Dermis blood vessel endothelial cell (primary cell): ENCODE measurements around the gene PPA1. TPM values are rescaled to one million over a fixed set of nuclear protein-coding genes. Genes with fewer than 3 reads are reported as not detected.
"Not testable (repeated sequence)": the region's sequence is repeated elsewhere in the genome, so short reads cannot be mapped to it uniquely, and the experiment has no call there.

ENCODE experiments used
- DNase-seq: peaks from one replicate; pipeline ENCODE4 v3.0.0; 2010
- total RNA-seq: library from RNA; depleted of rRNA; stranded (reverse); fragments of >200 nt; gene quantifications from 2 replicates; pipeline ENCODE4 v1.2.3, GENCODE V29; 2014

The PPA1 gene
- total RNA-seq, 1 donor from 2014 or later, result 171 TPM

DNA sequence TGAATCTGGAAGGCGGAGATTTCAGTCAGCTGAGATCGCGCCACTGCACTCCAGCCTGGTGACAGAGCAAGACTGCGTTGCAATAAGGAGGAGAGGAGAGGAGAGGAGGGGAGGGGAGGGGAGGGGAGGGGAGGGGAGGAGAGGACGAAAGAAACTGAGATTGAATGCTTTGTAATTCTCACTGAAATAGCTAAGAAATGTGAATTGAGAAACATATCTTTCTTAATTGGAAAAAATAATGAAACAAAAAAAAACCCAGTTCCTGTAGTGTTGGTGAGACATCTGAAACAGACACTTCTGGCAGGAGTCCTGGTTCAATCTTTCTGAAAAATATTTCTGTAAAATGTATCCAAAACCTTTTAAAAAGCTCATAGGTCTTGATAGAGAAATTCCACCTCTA, 26.5 kb downstream of the PPA1 start:
- DNase-seq, result no peak

DNA sequence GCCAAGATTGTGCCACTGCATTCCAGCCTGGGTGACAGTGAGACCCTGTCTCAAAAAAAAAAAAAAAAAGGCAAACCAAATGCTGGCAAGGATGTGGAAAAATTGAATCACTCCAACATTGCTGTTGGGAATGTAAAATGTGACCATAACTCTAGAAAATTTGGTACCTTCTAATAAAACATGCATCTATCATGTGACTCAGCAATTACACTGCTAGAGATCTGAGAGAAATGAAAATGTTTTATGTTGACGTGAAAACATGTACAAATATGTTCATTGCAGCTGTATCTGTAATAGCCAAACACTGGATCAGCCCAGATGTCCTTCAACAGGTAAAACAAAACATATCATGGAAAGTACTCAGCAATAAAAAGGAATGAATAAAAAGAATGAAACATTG, 32.1 kb downstream of the PPA1 start:
- no peak for DNase-seq

GRCh38 chr10:70198696-70199466, 34.3 kb downstream of the PPA1 start:
- no peak for DNase-seq

DNA sequence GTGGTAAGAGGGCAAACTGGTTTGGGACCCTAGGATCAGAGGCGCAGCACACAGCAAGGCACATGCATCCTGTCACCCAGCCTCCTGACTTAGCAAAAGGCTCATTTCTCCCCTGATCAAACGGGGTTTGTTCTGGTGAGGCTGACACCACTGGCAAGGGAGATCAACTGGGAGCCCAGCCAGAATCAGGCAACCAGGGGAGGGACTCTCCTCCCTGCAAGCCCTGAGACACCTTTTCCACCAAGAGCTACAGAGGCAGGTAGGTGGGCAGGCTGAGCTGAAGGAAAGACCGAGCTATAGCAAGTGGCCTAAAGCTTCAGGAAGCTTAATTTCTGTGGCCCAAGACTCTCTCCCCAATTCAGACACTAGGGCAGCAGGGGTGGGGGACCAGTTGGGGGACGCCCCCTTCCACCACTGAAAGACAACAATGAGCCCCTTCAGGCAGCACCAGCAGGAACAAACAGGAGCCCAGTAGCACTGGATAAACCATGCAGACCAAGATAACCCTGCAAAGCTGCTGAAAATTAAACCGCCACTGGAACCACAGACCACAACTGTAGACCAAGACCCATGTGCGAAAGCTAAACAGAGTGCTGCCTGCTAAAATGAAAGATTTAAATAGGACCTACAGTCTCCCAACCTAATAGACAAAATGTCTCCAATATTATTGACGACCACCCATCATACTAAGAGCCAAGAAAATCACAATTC, 35.8 kb downstream of the PPA1 start:
- DNase-seq, result no peak

DNA sequence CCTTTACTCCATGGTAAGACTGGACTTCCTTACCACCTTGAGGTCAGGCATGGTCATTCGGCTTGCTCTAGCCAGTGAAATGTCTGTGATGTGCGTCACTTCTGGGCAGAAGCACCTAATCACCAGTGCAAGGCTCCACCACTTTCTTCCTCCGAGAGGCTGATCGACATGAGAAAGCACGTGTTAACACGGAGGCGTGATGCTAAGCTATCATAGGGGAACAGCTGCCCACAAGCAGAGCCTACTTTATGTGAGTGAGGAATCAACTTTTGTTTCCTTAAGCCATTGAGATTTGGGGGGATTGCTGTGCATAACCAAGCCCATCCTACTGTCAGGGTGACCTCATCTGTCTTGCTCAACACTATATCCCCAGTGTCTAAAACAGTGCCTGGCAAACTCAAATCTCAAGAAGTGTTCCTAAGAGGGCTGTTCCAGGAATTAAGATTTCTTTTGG, 39.8 kb downstream of the PPA1 start:
- no peak for DNase-seq

GRCh38 chr10:70192326-70192968, 40.8 kb downstream of the PPA1 start:
- no peak for DNase-seq

DNA sequence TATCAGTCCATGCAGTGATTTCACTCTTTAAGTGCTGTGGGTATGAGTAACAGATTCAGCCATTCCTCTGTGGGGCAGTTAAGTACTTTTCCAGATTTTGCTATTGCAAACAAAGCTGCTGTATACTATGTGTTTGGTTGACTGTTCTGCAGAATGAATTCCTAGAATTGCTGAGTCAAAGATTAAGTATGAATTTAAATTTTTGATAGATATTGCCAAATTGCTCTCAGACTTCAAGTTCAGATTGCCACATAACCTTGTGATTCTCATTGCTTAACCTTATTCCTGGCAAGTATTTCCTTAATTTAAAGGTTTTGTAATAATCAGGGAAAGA, 41.3 kb downstream of the PPA1 start:
- DNase-seq, result no peak

- DNase-seq, result no peak
These were observed 41.9 kb downstream of the PPA1 start for GRCh38 chr10:70191161-70191971.

DNA sequence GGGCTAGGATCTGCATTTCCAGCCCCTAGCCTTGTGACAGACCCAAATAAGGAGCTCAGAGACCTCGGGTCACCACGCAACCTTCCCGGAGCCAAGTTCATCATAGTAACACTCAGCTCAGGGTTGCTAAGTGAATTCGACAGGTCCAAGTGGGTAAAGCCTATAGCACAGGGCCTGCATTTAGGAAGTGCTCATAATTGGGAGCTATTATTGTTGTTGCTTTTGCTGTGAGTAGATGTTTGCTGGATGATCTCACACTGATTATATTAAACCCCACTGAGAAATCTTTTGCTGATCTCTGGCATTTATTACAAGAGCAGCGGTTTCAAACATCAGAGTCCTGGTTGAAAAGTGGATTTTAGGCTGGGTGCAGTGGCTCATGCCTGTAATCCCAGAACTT, 42.6 kb downstream of the PPA1 start:
- no peak for DNase-seq

- DNase-seq, result no peak
These were observed 43.1 kb downstream of the PPA1 start for GRCh38 chr10:70190102-70190501.

DNA sequence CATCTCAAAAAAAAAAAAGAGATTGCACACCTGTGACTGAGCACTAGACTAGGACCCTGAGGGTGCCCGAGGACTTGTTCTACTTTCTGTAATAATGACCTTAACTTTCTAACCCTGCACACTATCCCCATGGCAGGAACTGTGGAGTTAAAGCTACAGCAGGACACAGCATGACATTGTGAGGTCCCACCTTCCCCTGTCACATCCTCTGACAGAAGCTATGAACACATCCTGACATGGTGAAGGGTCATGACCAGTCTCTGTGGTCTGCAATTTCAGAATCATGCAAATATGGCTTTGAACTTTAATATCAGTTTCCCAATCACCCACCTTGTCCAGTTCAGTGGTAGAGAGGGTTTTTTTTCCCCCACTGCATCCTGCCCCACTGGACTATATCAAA, 44.5 kb downstream of the PPA1 start:
- no peak for DNase-seq

GRCh38 chr10:70186571-70186970, 46.7 kb downstream of the PPA1 start:
- no peak for DNase-seq

GRCh38 chr10:70186090-70186489, 47.1 kb downstream of the PPA1 start:
- DNase-seq, result no peak

GRCh38 chr10:70183304-70183703, 49.9 kb downstream of the PPA1 start:
- DNase-seq, result no peak

- not testable (repeated sequence) for DNase-seq
These were observed 54.0 kb downstream of the PPA1 start for GRCh38 chr10:70179209-70179608.

- no peak for DNase-seq
These were observed 55.0 kb downstream of the PPA1 start for GRCh38 chr10:70178139-70178725.

DNA sequence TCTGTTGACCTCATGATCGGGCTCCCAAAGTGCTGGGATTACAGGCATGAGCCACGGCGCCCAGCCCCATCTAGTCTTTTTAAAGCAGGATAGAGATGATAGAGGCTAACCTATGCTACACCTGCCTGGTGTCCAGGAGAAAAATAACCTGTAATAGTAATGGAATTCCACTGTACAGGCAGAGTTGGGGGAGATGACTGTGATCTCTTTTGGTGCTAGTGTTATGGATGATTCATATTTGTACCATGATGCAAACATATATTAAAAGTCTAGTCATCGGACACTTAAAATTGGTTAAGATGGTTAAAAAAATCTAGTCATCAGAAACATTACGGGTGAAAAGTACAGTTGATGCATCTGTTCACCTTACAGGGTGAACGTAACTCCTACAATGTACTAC, 56.8 kb downstream of the PPA1 start:
- DNase-seq, result no peak

GRCh38 chr10:70175516-70175915, 57.7 kb downstream of the PPA1 start:
- DNase-seq, result no peak

- DNase-seq, result peak; percentile 56
These were observed 59.0 kb downstream of the PPA1 start for GRCh38 chr10:70174058-70174741.

DNA sequence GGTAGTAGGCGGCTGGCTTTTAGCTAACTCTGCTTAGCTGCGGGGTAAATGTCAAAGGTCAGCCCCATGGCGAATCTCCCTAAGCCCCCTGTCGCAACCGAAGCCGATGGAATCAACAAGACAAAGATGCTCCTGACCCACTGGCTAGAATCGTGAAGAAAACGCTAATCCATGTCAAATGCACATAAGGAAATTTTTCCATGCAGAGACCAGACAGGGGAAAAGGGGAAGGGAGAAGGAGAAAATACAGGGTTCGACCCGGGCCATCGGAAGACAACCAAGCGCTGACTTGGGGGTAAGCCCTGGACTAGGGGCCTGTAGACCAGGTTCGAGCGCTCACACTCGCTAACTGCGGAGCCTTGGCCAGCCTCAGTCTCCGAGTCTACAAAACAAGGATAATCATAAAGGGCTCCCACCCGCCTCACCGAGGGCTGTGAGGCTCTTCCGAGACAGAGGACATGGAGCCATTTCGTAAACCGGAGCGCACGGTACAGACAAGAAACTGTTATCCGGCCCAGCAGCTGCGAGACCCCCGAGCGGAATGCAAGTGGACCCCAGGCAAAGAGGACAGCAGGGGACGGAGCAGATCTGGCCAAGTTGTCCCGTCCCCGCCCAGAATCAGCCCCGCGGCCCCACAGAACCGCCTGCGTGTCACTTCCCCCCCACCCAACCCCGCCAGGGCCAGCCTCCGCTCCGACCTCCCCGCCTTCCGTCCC, 63.4 kb downstream of the PPA1 start:
- DNase-seq, result no peak

- DNase-seq, result no peak
These were observed 64.2 kb downstream of the PPA1 start for GRCh38 chr10:70169011-70169410.
